HCT116 (cell line): ENCODE measurements around the gene B3GALT2. TPM values are rescaled to one million over a fixed set of nuclear protein-coding genes. Genes with fewer than 3 reads are reported as not detected.

Experiments used
- ATAC-seq: fragments of 200-7000 bp; cut with Tn5 transposase; 2 replicates; pipeline ENCODE4 v1.9.1; 2020; ENCODE audit warnings: mild to moderate bottlenecking, moderate library complexity
- BruUV-seq: library from RNA; stranded (reverse); fragments of 400-500 nt; replicated peaks from 2 replicates; lab custom pipeline; 2021; lab: Mats Ljungman, UMichigan
- CTCF ChIA-PET: fragments of 300-600 bp; sonication (Branson Sonifier 250); formaldehyde crosslinking; loops from one replicate; lab custom pipeline; 2021; ENCODE audit warnings: antibody characterized with exemption; lab: Charles Lee
- POLR2A ChIA-PET: fragments of 300-600, 350-600 bp; sonication (Branson Sonifier 250); formaldehyde crosslinking; loops from one replicate; lab custom pipeline; 2021; ENCODE audit warnings: antibody characterized with exemption; lab: Charles Lee
- RAD21 ChIA-PET, 2 experiments: fragments of 300-600 bp; sonication (Branson Sonifier 250); formaldehyde crosslinking; loops; one replicate each; lab custom pipeline; 2023; ENCODE audit warnings: low total read pairs in 2 of 2; ENCODE audit not compliant: uncharacterized antibody in 2 of 2, unreplicated experiment in 2 of 2, low non-redundant PET in 1 of 2; lab: Charles Lee
- DNase-seq: peaks from one replicate; pipeline ENCODE4 v3.0.0-alpha.2; 2010; ENCODE audit warnings: low read depth, low spot score
- H2AFZ ChIP-seq: fragments of 200-600 bp; shearing (Covaris generic), sonication (generic); 2 replicates; pipeline ENCODE4 v1.6.1; 2017; ENCODE audit warnings: low read depth, mixed run types, mixed read lengths, antibody characterized with exemption, low read length; ENCODE audit not compliant: poor library complexity, severe bottlenecking
- H3K27ac ChIP-seq: 2 replicates; pipeline ENCODE4 v1.5.1; 2012; ENCODE audit warnings: low read depth, low read length
- H3K27me3 ChIP-seq: fragments of 200-600 bp; sonication (generic); 2 replicates; pipeline ENCODE4 v1.6.1; 2016; ENCODE audit warnings: mixed run types, low read length, mixed read lengths; ENCODE audit not compliant: insufficient read depth
- H3K36me3 ChIP-seq, 2 experiments: fragments of 200-500 bp in 1 of 2; fragments of 200-600 bp in 1 of 2; sonication (Bioruptor generic) in 1 of 2; sonication (generic) in 1 of 2; 2 replicates each; pipeline versions ENCODE4 v1.5.1 to v1.6.1; 2014 to 2016; ENCODE audit warnings: low read length in 2 of 2, inconsistent platforms in 1 of 2, mixed read lengths in 1 of 2, mixed run types in 1 of 2; ENCODE audit not compliant: insufficient read depth in 2 of 2, control insufficient read depth in 1 of 2
- H3K4me1 ChIP-seq, 2 experiments: fragments of 200-600 bp in 1 of 2; sonication (generic) in 1 of 2; 2 replicates each; pipeline versions ENCODE4 v1.5.1 to v1.6.1; 2012 to 2017; ENCODE audit warnings: low read length in 2 of 2, inconsistent platforms in 1 of 2, mild to moderate bottlenecking in 1 of 2, mixed read lengths in 1 of 2, mixed run types in 1 of 2, moderate library complexity in 1 of 2; ENCODE audit not compliant: insufficient read depth in 2 of 2, control insufficient read depth in 1 of 2
- H3K4me2 ChIP-seq: fragments of 200-600 bp; sonication (generic); 2 replicates; pipeline ENCODE4 v1.6.1; 2017; ENCODE audit warnings: mixed run types, low read length, mixed read lengths
- H3K4me3 ChIP-seq, 2 experiments: fragments of 200-600 bp in 1 of 2; sonication (generic) in 1 of 2; replicated peaks in 1 of 2; 2 replicates each; pipeline ENCODE4 v1.5.1; 2011 to 2016; ENCODE audit warnings: low read length in 2 of 2, control low read depth in 1 of 2, low read depth in 1 of 2, mild to moderate bottlenecking in 1 of 2, mixed read lengths in 1 of 2, mixed run types in 1 of 2
- H3K79me2 ChIP-seq: fragments of 200-600 bp; sonication (generic); 2 replicates; pipeline ENCODE4 v1.6.1; 2017; ENCODE audit warnings: mild to moderate bottlenecking, mixed run types, low read length, moderate library complexity, mixed read lengths; ENCODE audit not compliant: insufficient read depth
- H3K9ac ChIP-seq: fragments of 200-600 bp; sonication (generic); 2 replicates; pipeline ENCODE4 v1.6.1; 2016; ENCODE audit warnings: low read length, mixed read lengths
- H3K9me2 ChIP-seq: fragments of 200-600 bp; sonication (generic), shearing (Covaris generic); 2 replicates; pipeline ENCODE4 v1.6.1; 2017; ENCODE audit warnings: mixed run types, mild to moderate bottlenecking, moderate library complexity; ENCODE audit not compliant: insufficient read depth
- H3K9me3 ChIP-seq, 2 experiments: fragments of 200-500 bp in 1 of 2; fragments of 200-600 bp in 1 of 2; sonication (Bioruptor generic) in 1 of 2; sonication (generic) in 1 of 2; 2 replicates each; pipeline ENCODE4 v1.6.1; 2014 to 2017; ENCODE audit warnings: low read length in 2 of 2, mixed read lengths in 2 of 2, inconsistent platforms in 1 of 2, low read depth in 1 of 2, mild to moderate bottlenecking in 1 of 2, mixed run types in 1 of 2, moderate library complexity in 1 of 2; ENCODE audit not compliant: control insufficient read depth in 1 of 2, insufficient read depth in 1 of 2
- H4K20me1 ChIP-seq: fragments of 200-600 bp; sonication (generic), shearing (Covaris generic); 2 replicates; pipeline ENCODE4 v1.6.1; 2017; ENCODE audit warnings: mixed run types, mild to moderate bottlenecking, moderate library complexity; ENCODE audit not compliant: insufficient read depth
- EGR1 ChIP-seq: IDR thresholded peaks from 2 replicates; pipeline ENCODE4 v1.6.1; 2012; ENCODE audit warnings: low read depth
- FOSL1 ChIP-seq: IDR thresholded peaks from 2 replicates; pipeline ENCODE4 v1.6.1; 2012; ENCODE audit warnings: low read depth
- POLR2A ChIP-seq: IDR thresholded peaks from 2 replicates; pipeline ENCODE4 v1.7.0; 2011; ENCODE audit warnings: borderline replicate concordance; ENCODE audit not compliant: insufficient read depth, insufficient read length; ENCODE audit errors: extremely low read depth
- RAD21 ChIP-seq: IDR thresholded peaks from 2 replicates; pipeline ENCODE4 v1.6.1; 2012; ENCODE audit warnings: low read depth, mild to moderate bottlenecking
- SIN3A ChIP-seq: IDR thresholded peaks from 2 replicates; pipeline ENCODE4 v1.6.1; 2012; ENCODE audit warnings: low read depth
- SP1 ChIP-seq: IDR thresholded peaks from 2 replicates; pipeline ENCODE4 v1.6.1; 2012; ENCODE audit warnings: low read depth
- SRF ChIP-seq: IDR thresholded peaks from 2 replicates; pipeline ENCODE4 v1.6.1; 2012; ENCODE audit warnings: low read depth
- TCF7L2 ChIP-seq: IDR thresholded peaks from 2 replicates; pipeline ENCODE4 v1.7.0; 2011; ENCODE audit warnings: borderline replicate concordance, inconsistent platforms; ENCODE audit not compliant: insufficient read depth, insufficient read length; ENCODE audit errors: extremely low read depth
- YY1 ChIP-seq: IDR thresholded peaks from 2 replicates; pipeline ENCODE4 v1.6.1; 2011; ENCODE audit warnings: low read length, low read depth, moderate library complexity, mild to moderate bottlenecking; ENCODE audit not compliant: insufficient replicate concordance; ENCODE audit errors: extremely low read depth
- ZNF274 ChIP-seq: fragments of 200-500 bp; sonication (Bioruptor generic); IDR thresholded peaks from 2 replicates; pipeline ENCODE4 v1.6.1; 2014; ENCODE audit warnings: mild to moderate bottlenecking, low read depth, low read length, inconsistent platforms
- intact Hi-C: fragments of 100-400 bp; cut with micrococcal nuclease; formaldehyde crosslinking; loops from 2 replicates; pipeline ENCODE4 v1.10.0; 2022
- total RNA-seq: library from RNA; stranded (reverse); gene quantifications from one replicate; pipeline ENCODE4 v1.2.1, GENCODE V29; 2021; ENCODE audit not compliant: unreplicated experiment
- TF ChIP-seq, protein P1 (sequence below): IDR thresholded peaks from 2 replicates; pipeline ENCODE4 v1.6.1; 2012

Gene B3GALT2
- total RNA-seq, 1 experiment from 2014 or later: 0.15 TPM

- H2AFZ ChIP-seq: no peak overlapping the region
- H3K36me3 ChIP-seq: no peaks in the 10 kb centered on the region
- no TSS peak for BruUV-seq
- H3K27ac ChIP-seq: no peak overlapping the region
- POLR2A ChIA-PET: no interaction called here
- H3K4me3 ChIP-seq: no peak overlapping the region
- DNase-seq (no peak), ATAC-seq (no peak)
- no peak for TF ChIP-seq POLR2A
- TF ChIP-seq, protein P1, sequence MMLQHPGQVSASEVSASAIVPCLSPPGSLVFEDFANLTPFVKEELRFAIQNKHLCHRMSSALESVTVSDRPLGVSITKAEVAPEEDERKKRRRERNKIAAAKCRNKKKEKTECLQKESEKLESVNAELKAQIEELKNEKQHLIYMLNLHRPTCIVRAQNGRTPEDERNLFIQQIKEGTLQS: no peak
- TF ChIP-seq FOSL1: no peak
- no peak for TF ChIP-seq SRF
- TF ChIP-seq EGR1: no peak
- TF ChIP-seq SIN3A: no peak
- RAD21 ChIA-PET: no interaction called here
- no peaks in the 10 kb centered on the region for H3K9me3 ChIP-seq
- H4K20me1 ChIP-seq: peaks cover 45% of the 10 kb centered on the region
- H3K9ac ChIP-seq: no peak overlapping the region
- intact Hi-C loops: loop anchor here (10.0 kb wide), 1 partner anchor 570 kb away; no protein-coding TSS in a partner anchor
- no peaks in the 10 kb centered on the region for H3K27me3 ChIP-seq
- H3K4me2 ChIP-seq: no peak overlapping the region
- H3K9me2 ChIP-seq: no peaks in the 10 kb centered on the region
- no peaks in the 10 kb centered on the region for H3K4me1 ChIP-seq
- CTCF ChIA-PET: interaction anchor here (1.9 kb wide), 1 partner anchor 166 kb away, joined by 5 read pairs; no protein-coding TSS in a partner anchor
- peaks cover 88% of the 10 kb centered on the region for H3K79me2 ChIP-seq
Observed at GRCh38 chr1:193185211-193185610, 1.2 kb downstream of the B3GALT2 start.

DNA sequence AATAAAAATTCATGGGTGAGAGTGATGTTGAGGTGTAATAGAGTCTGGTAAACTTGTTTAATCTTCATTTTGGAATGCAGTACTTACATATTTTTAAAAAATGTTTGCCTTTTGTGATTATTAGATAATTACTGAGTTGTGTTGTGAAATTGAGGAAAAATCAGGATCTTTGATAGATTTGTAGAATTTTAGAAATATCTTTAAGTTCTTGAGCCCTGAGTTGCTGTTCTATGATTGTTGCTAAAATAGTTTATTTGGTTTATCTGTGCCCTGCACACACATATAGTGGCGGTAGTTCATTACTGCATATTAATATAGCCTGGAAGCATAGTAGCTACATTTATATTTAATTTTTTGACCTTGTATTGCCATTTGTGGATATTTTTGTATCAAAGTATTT is 1.6 kb downstream of the B3GALT2 start:
- Histone ChIP-seq H3K9me3 (no peaks in the 10 kb centered on the region), H3K9ac (no peak overlapping the region), H3K9me2 (no peaks in the 10 kb centered on the region), H3K27ac (no peak overlapping the region), H3K27me3 (no peaks in the 10 kb centered on the region), H3K4me1 (no peaks in the 10 kb centered on the region), H4K20me1 (peaks cover 42% of the 10 kb centered on the region), H3K4me2 (no peak overlapping the region), H3K4me3 (no peak overlapping the region), H3K79me2 (peaks cover 88% of the 10 kb centered on the region), H3K36me3 (no peaks in the 10 kb centered on the region), H2AFZ (no peak overlapping the region)
- TF ChIP-seq RAD21: no peak
- no peak for TF ChIP-seq EGR1
- no peak for TF ChIP-seq ZNF274
- TF ChIP-seq SP1: no peak
- no peak for TF ChIP-seq TCF7L2
- no peak for TF ChIP-seq YY1
- intact Hi-C loops: loop anchor here (10.0 kb wide), 1 partner anchor 570 kb away; no protein-coding TSS in a partner anchor
- BruUV-seq: no TSS peak
- ATAC-seq (no peak), DNase-seq (no peak)
- POLR2A ChIA-PET: no interaction called here
- CTCF ChIA-PET: interaction anchor here (1.9 kb wide), 2 partner anchors 165 kb away, joined by 5 to 9 read pairs; no protein-coding TSS in a partner anchor
- RAD21 ChIA-PET: no interaction called here
